C1 segment of cervical spinal cord (tissue), 14 donors: Measurements from ENCODE around the gene HIVEP3.

Source experiments
- DNase-seq, 14 donors: peaks; one replicate each; lab custom pipeline; 2025; lab: John Stamatoyannopoulos, UW

The HIVEP3 gene

GRCh38 chr1:41487126-41488039 lies 431.3 kb downstream of the HIVEP3 start:
- no peak for DNase-seq

GRCh38 chr1:41486371-41487125 lies 432.2 kb downstream of the HIVEP3 start:
- DNase-seq = no peak

- no peak for DNase-seq
These were observed 432.7 kb downstream of the HIVEP3 start for GRCh38 chr1:41486053-41486370.

- DNase-seq = no peak
These were observed 433.1 kb downstream of the HIVEP3 start for GRCh38 chr1:41485605-41486004.

GRCh38 chr1:41484402-41485241 lies 434.1 kb downstream of the HIVEP3 start, which contains the start of gene EDN2:
Gene EDN2, minus strand, starts transcription at chr1:41484683. Its CDS starts 82 bp downstream, at chr1:41484601.
- DNase-seq = peak in 1 of 14 donors; percentile 27

GRCh38 chr1:41483960-41484401 lies 434.7 kb downstream of the HIVEP3 start:
- DNase-seq = no peak

GRCh38 chr1:41483001-41483850 lies 435.5 kb downstream of the HIVEP3 start:
- DNase-seq = peak in 1 of 14 donors; percentile 33

- DNase-seq = peak in 2 of 14 donors; percentile 37 to 83
These were observed 436.5 kb downstream of the HIVEP3 start for GRCh38 chr1:41482001-41482765.

- DNase-seq = no peak
These were observed 437.5 kb downstream of the HIVEP3 start for GRCh38 chr1:41481109-41481775.

- DNase-seq = no peak
These were observed 438.3 kb downstream of the HIVEP3 start for GRCh38 chr1:41480204-41481108.

GRCh38 chr1:41479808-41480160 lies 438.9 kb downstream of the HIVEP3 start:
- no peak for DNase-seq

- DNase-seq = peak in 7 of 14 donors; percentile 31 to 72 (median 50)
These were observed 439.5 kb downstream of the HIVEP3 start for GRCh38 chr1:41479000-41479807.

GRCh38 chr1:41478118-41478748 lies 440.5 kb downstream of the HIVEP3 start:
- no peak for DNase-seq

- DNase-seq = no peak
These were observed 441.8 kb downstream of the HIVEP3 start for GRCh38 chr1:41476807-41477361.

- peak in 1 of 14 donors; percentile 35 for DNase-seq
These were observed 442.7 kb downstream of the HIVEP3 start for GRCh38 chr1:41475859-41476567.

- no peak for DNase-seq
These were observed 443.4 kb downstream of the HIVEP3 start for GRCh38 chr1:41475346-41475745.
